Neural progenitor cell (in vitro differentiated cells): Measurements from ENCODE around the gene PACSIN2. TPM values are rescaled to one million over a fixed set of nuclear protein-coding genes. Genes with fewer than 3 reads are reported as not detected.

Source experiments
- DNase-seq: peaks from one replicate; pipeline ENCODE4 v3.0.0-alpha.2; 2016; ENCODE audit warnings: low spot score
- H2AFZ ChIP-seq: fragments of 200-600 bp; sonication (generic); replicated peaks from 2 replicates; pipeline ENCODE4 v1.6.1; 2016; ENCODE audit warnings: antibody characterized with exemption
- H3F3A ChIP-seq: fragments of 200-600 bp; sonication (generic); 2 replicates; pipeline ENCODE4 v1.6.1; 2016; ENCODE audit warnings: antibody characterized with exemption, low read depth
- H3K27ac ChIP-seq: fragments of 200-600 bp; sonication (generic); 2 replicates; pipeline ENCODE4 v1.5.1; 2016; ENCODE audit warnings: mild to moderate bottlenecking
- H3K27me3 ChIP-seq: fragments of 200-600 bp; sonication (generic); 2 replicates; pipeline ENCODE4 v1.6.1; 2016; ENCODE audit warnings: mild to moderate bottlenecking, moderate library complexity
- H3K36me3 ChIP-seq: fragments of 200-600 bp; sonication (generic); 2 replicates; pipeline ENCODE4 v1.5.1; 2016
- H3K4me1 ChIP-seq: fragments of 200-600 bp; sonication (generic); 2 replicates; pipeline ENCODE4 v1.6.1; 2016; ENCODE audit warnings: mixed run types
- H3K4me2 ChIP-seq: fragments of 200-600 bp; sonication (generic); 2 replicates; pipeline ENCODE4 v1.6.1; 2016
- H3K4me3 ChIP-seq: fragments of 200-600 bp; sonication (generic); 2 replicates; pipeline ENCODE4 v1.5.1; 2016
- H3K79me2 ChIP-seq: fragments of 200-600 bp; sonication (generic); 2 replicates; pipeline ENCODE4 v1.6.1; 2016; ENCODE audit warnings: low read depth
- H3K9ac ChIP-seq: fragments of 200-600 bp; sonication (generic); 2 replicates; pipeline ENCODE4 v1.6.1; 2016
- H3K9me3 ChIP-seq: fragments of 200-600 bp; sonication (generic); 2 replicates; pipeline ENCODE4 v1.5.1; 2016; ENCODE audit warnings: low read depth
- H4K20me1 ChIP-seq: fragments of 200-600 bp; sonication (generic); 2 replicates; pipeline ENCODE4 v1.6.1; 2016; ENCODE audit warnings: low read depth
- H3K27ac Mint-ChIP-seq: 3 replicates; pipeline ENCODE4 v1.8.0; 2021; ENCODE audit warnings: mixed read lengths
- H3K27me3 Mint-ChIP-seq: 2 replicates; pipeline ENCODE4 v1.8.0; 2022; ENCODE audit warnings: low read depth, mild to moderate bottlenecking, inconsistent platforms, moderate library complexity, mixed read lengths; ENCODE audit not compliant: insufficient read depth
- H3K36me3 Mint-ChIP-seq: 3 replicates; pipeline ENCODE4 v1.8.0; 2021; ENCODE audit warnings: mixed read lengths
- H3K4me1 Mint-ChIP-seq: 3 replicates; pipeline ENCODE4 v1.8.0; 2021; ENCODE audit warnings: mixed read lengths
- H3K4me3 Mint-ChIP-seq: 3 replicates; pipeline ENCODE4 v1.8.0; 2021; ENCODE audit warnings: mild to moderate bottlenecking, moderate library complexity, mixed read lengths
- H3K9me3 Mint-ChIP-seq: 3 replicates; pipeline ENCODE4 v1.8.0; 2020; ENCODE audit warnings: mixed read lengths
- CTCF ChIP-seq: fragments of 200-600 bp; sonication (generic); IDR thresholded peaks from 2 replicates; pipeline ENCODE4 v1.5.1; 2017; ENCODE audit warnings: antibody characterized with exemption, mild to moderate bottlenecking
- EZH2 ChIP-seq: fragments of 200-600 bp; sonication (generic); IDR thresholded peaks from 2 replicates; pipeline ENCODE4 v1.6.1; 2017; ENCODE audit warnings: antibody characterized with exemption, mild to moderate bottlenecking, moderate library complexity
- EZH2phosphoT487 ChIP-seq: fragments of 200-600 bp; sonication (generic); IDR thresholded peaks from 2 replicates; pipeline ENCODE4 v1.6.1; 2017; ENCODE audit warnings: antibody characterized with exemption
- total RNA-seq: library from RNA; depleted of rRNA; stranded (reverse); fragments of >200 nt; gene quantifications from 2 replicates; pipeline ENCODE4 v1.2.3, GENCODE V29; 2015; ENCODE audit warnings: low replicate concordance

Gene PACSIN2
- total RNA-seq, 1 donor from 2014 or later: 38.1 TPM

DNA sequence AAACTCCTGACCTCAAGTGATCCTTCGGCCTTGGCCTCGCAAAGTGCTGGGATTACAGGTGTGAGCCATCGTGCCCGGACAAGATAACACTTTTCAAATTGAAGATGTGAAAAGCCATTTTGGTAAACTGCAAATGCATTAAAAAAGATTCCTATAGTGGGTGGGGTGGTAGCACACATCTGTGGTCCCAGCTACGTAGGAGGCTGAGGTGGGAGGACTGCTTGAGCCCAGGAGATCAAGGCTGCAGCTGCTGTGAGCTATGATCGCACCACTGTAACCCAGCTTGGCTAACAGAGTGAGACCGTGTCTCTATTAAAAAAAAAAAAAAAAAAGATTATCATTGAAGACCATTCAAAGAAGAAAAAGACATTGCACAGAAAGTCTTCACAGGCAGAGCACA, 140.9 kb downstream of the PACSIN2 start:
- Mint-ChIP-seq H3K27ac (no peak overlapping the region), H3K4me3 (no peak overlapping the region), H3K27me3 (peaks cover 2% of the 10 kb centered on the region), H3K4me1 (no peaks in the 10 kb centered on the region), H3K36me3 (peaks cover 8% of the 10 kb centered on the region), H3K9me3 (no peaks in the 10 kb centered on the region)
- Histone ChIP-seq H3K4me1 (no peaks in the 10 kb centered on the region), H3K4me2 (no peak overlapping the region), H3K27ac (no peak overlapping the region), H3K36me3 (no peaks in the 10 kb centered on the region), H3K27me3 (no peaks in the 10 kb centered on the region), H3K4me3 (no peak overlapping the region), H3K79me2 (no peaks in the 10 kb centered on the region), H3F3A (no peaks in the 10 kb centered on the region), H2AFZ (no peak overlapping the region), H4K20me1 (no peaks in the 10 kb centered on the region), H3K9me3 (no peaks in the 10 kb centered on the region), H3K9ac (no peak overlapping the region)
- no peak for DNase-seq
- TF ChIP-seq EZH2 (no peak), CTCF (no peak), EZH2phosphoT487 (no peak)

- H3K9me3 Mint-ChIP-seq: no peaks in the 10 kb centered on the region
- no peak overlapping the region for H3K27ac Mint-ChIP-seq
- no peaks in the 10 kb centered on the region for H3K4me1 Mint-ChIP-seq
- Histone ChIP-seq H3F3A (no peaks in the 10 kb centered on the region), H2AFZ (no peak overlapping the region), H3K27me3 (no peaks in the 10 kb centered on the region), H3K36me3 (no peaks in the 10 kb centered on the region), H3K4me2 (no peak overlapping the region), H3K9me3 (no peaks in the 10 kb centered on the region), H3K27ac (no peak overlapping the region), H3K4me3 (no peak overlapping the region), H3K79me2 (no peaks in the 10 kb centered on the region), H4K20me1 (no peaks in the 10 kb centered on the region), H3K4me1 (no peaks in the 10 kb centered on the region), H3K9ac (no peak overlapping the region)
- peaks cover 8% of the 10 kb centered on the region for H3K36me3 Mint-ChIP-seq
- no peak overlapping the region for H3K4me3 Mint-ChIP-seq
- H3K27me3 Mint-ChIP-seq: peaks cover 2% of the 10 kb centered on the region
- no peak for DNase-seq
- TF ChIP-seq CTCF: no peak
- TF ChIP-seq EZH2: no peak
- TF ChIP-seq EZH2phosphoT487: no peak
Observed at GRCh38 chr22:42873356-42873755, 141.6 kb downstream of the PACSIN2 start.

DNA sequence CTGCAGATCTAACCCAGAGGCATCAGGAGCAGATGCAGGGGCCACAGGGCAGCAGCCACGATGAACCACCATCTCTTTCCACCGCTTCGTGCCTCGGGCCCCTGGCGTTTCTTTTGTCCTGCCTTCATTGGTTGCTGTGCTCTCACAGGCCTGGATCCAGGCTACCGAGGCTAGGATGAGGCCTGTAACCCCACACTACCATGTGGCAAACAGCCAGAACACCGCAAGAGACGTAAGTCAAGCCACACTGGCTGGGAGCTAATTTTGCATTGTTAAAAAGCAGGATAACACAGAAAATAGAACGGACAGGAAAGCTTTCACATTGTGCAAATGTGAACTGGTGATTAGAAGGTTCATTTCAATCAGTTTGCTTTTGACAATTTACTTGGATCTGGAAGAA, 142.1 kb downstream of the PACSIN2 start:
- no peak overlapping the region for H2AFZ ChIP-seq
- no peaks in the 10 kb centered on the region for H3K36me3 ChIP-seq
- TF ChIP-seq EZH2phosphoT487 (no peak), EZH2 (no peak), CTCF (no peak)
- no peak overlapping the region for H3K27ac ChIP-seq
- H3K4me1 Mint-ChIP-seq: no peaks in the 10 kb centered on the region
- H3K36me3 Mint-ChIP-seq: peaks cover 8% of the 10 kb centered on the region
- H3K9me3 Mint-ChIP-seq: no peaks in the 10 kb centered on the region
- no peak overlapping the region for H3K27ac Mint-ChIP-seq
- H4K20me1 ChIP-seq: no peaks in the 10 kb centered on the region
- no peak for DNase-seq
- H3K9ac ChIP-seq: no peak overlapping the region
- H3K4me2 ChIP-seq: no peak overlapping the region
- no peaks in the 10 kb centered on the region for H3K79me2 ChIP-seq
- no peaks in the 10 kb centered on the region for H3K9me3 ChIP-seq
- H3F3A ChIP-seq: no peaks in the 10 kb centered on the region
- no peaks in the 10 kb centered on the region for H3K4me1 ChIP-seq
- H3K27me3 Mint-ChIP-seq: peaks cover 2% of the 10 kb centered on the region
- H3K27me3 ChIP-seq: no peaks in the 10 kb centered on the region
- H3K4me3 Mint-ChIP-seq: no peak overlapping the region
- no peak overlapping the region for H3K4me3 ChIP-seq
